ENCODE data around the gene TMEM184B. TPM values are rescaled to one million over a fixed set of nuclear protein-coding genes. Genes with fewer than 3 reads are reported as not detected.

TMEM184B gene
- total RNA-seq, 4 donors from 2014 or later: 52.0 to 108 (median 64.9) TPM

GRCh38 chr22:38212442-38212841 lies 60.4 kb downstream of the TMEM184B start:
- Histone ChIP-seq H3K4me1 (peaks cover 0 to 19% (median 11%) of the 10 kb centered on the region in 3 donors), H3K9me3 (no peaks in the 10 kb centered on the region), H3K27ac (no peak overlapping the region), H3K27me3 (no peaks in the 10 kb centered on the region), H3K4me3 (no peak overlapping the region), H3K36me3 (peaks cover 0 to 38% of the 10 kb centered on the region in 2 donors)
- no peak for ATAC-seq
- TF ChIP-seq POLR2AphosphoS5 (IDR thresholded peaks at IDR 0.05) (no peak), POLR2A (IDR thresholded peaks at IDR 0.05) (no peak), EP300 (IDR thresholded peaks at IDR 0.05) (no peak), CTCF (IDR thresholded peaks at IDR 0.05) (no peak)
- 56% methylated on average over 2 of the region's 2 CpGs; no CpG with 5 or more reads in 1 of the 2 donors for WGBS, 2 donors (ENCODE audit: low coverage in 1 of 2)

GRCh38 chr22:38211556-38211955 lies 61.3 kb downstream of the TMEM184B start:
- no peak for ATAC-seq
- 96% methylated on average over 4 of the region's 7 CpGs; no CpG with 5 or more reads in 1 of the 2 donors for WGBS, 2 donors (ENCODE audit: low coverage in 1 of 2)
- Histone ChIP-seq H3K27ac (no peak overlapping the region), H3K4me1 (peaks cover 0 to 19% (median 11%) of the 10 kb centered on the region in 3 donors), H3K27me3 (no peaks in the 10 kb centered on the region), H3K36me3 (peaks cover 0 to 35% of the 10 kb centered on the region in 2 donors), H3K9me3 (no peaks in the 10 kb centered on the region), H3K4me3 (no peak overlapping the region)
- TF ChIP-seq POLR2A (IDR thresholded peaks at IDR 0.05) (no peak), POLR2AphosphoS5 (IDR thresholded peaks at IDR 0.05) (no peak), CTCF (IDR thresholded peaks at IDR 0.05) (no peak), EP300 (IDR thresholded peaks at IDR 0.05) (no peak)

- H3K27me3 ChIP-seq: no peaks in the 10 kb centered on the region
- H3K36me3 ChIP-seq: peaks cover 0 to 8% of the 10 kb centered on the region in 2 donors
- ATAC-seq: no peak
- H3K4me3 ChIP-seq: no peak overlapping the region
- no peaks in the 10 kb centered on the region for H3K9me3 ChIP-seq
- no peak for TF ChIP-seq EP300 (IDR thresholded peaks at IDR 0.05)
- TF ChIP-seq CTCF (IDR thresholded peaks at IDR 0.05): no peak
- no peak for TF ChIP-seq POLR2AphosphoS5 (IDR thresholded peaks at IDR 0.05)
- TF ChIP-seq POLR2A (IDR thresholded peaks at IDR 0.05): no peak
- H3K27ac ChIP-seq: peak overlapping the region in 1 of 4 donors; percentile 16
- 78 to 100% methylated on average over 3 to 4 of the region's 6 CpGs for WGBS, 2 donors (ENCODE audit: low coverage in 1 of 2)
- peaks cover 0 to 33% (median 20%) of the 10 kb centered on the region in 3 donors for H3K4me1 ChIP-seq
Observed at GRCh38 chr22:38208551-38208968, 64.2 kb downstream of the TMEM184B start.

GRCh38 chr22:38207898-38208432 lies 64.8 kb downstream of the TMEM184B start:
- H3K27ac ChIP-seq: peak overlapping the region in 1 of 4 donors; percentile 16
- no peak overlapping the region for H3K4me3 ChIP-seq
- ATAC-seq: no peak
- TF ChIP-seq POLR2AphosphoS5 (IDR thresholded peaks at IDR 0.05) (no peak), POLR2A (IDR thresholded peaks at IDR 0.05) (no peak), CTCF (IDR thresholded peaks at IDR 0.05) (no peak), EP300 (IDR thresholded peaks at IDR 0.05) (no peak)
- no peaks in the 10 kb centered on the region for H3K27me3 ChIP-seq
- H3K36me3 ChIP-seq: peaks cover 0 to 8% of the 10 kb centered on the region in 2 donors
- H3K9me3 ChIP-seq: no peaks in the 10 kb centered on the region
- H3K4me1 ChIP-seq: peaks cover 0 to 33% (median 24%) of the 10 kb centered on the region in 3 donors
- 88% methylated on average over 4 of the region's 7 CpGs; no CpG with 5 or more reads in 1 of the 2 donors for WGBS, 2 donors (ENCODE audit: low coverage in 1 of 2)

Measured in gastroesophageal sphincter (tissue), 4 donors.